Measurements from ENCODE around the gene ASB13. TPM values are rescaled to one million over a fixed set of nuclear protein-coding genes. Genes with fewer than 3 reads are reported as not detected.

The ASB13 gene
- total RNA-seq, 1 donor = 9.1 TPM

GRCh38 chr10:5633166-5633749, 33.1 kb downstream of the ASB13 start:
- TF ChIP-seq CTCF (IDR thresholded peaks at IDR 0.05; ENCODE audit: insufficient read depth, low read depth, low read length) = no peak
- peak; percentile 62 for DNase-seq (ENCODE audit: low read depth)
- H3K4me3 ChIP-seq (ENCODE audit: low read depth, low read length) = no peak overlapping the region

- no peak for TF ChIP-seq CTCF (IDR thresholded peaks at IDR 0.05; ENCODE audit: insufficient read depth, low read depth, low read length)
- H3K4me3 ChIP-seq (ENCODE audit: low read depth, low read length) = no peak overlapping the region
- peak; percentile 33 for DNase-seq (ENCODE audit: low read depth)
Measured at GRCh38 chr10:5632446-5632845, 33.9 kb downstream of the ASB13 start.

- DNase-seq (ENCODE audit: low read depth) = no peak
- H3K4me3 ChIP-seq (ENCODE audit: low read depth, low read length) = no peak overlapping the region
- no peak for TF ChIP-seq CTCF (IDR thresholded peaks at IDR 0.05; ENCODE audit: insufficient read depth, low read depth, low read length)
Measured at GRCh38 chr10:5631936-5632335, 34.5 kb downstream of the ASB13 start.

- DNase-seq (ENCODE audit: low read depth) = no peak
- TF ChIP-seq CTCF (IDR thresholded peaks at IDR 0.05; ENCODE audit: insufficient read depth, low read depth, low read length) = no peak
- no peak overlapping the region for H3K4me3 ChIP-seq (ENCODE audit: low read depth, low read length)
Measured at GRCh38 chr10:5630112-5630436, 36.3 kb downstream of the ASB13 start.

GRCh38 chr10:5629303-5630111, 36.9 kb downstream of the ASB13 start:
- DNase-seq (ENCODE audit: low read depth) = peak; percentile 90
- H3K4me3 ChIP-seq (ENCODE audit: low read depth, low read length) = no peak overlapping the region
- peak; percentile 94 for TF ChIP-seq CTCF (IDR thresholded peaks at IDR 0.05; ENCODE audit: insufficient read depth, low read depth, low read length)

- peak; percentile 85 for DNase-seq (ENCODE audit: low read depth)
- TF ChIP-seq CTCF (IDR thresholded peaks at IDR 0.05; ENCODE audit: insufficient read depth, low read depth, low read length) = peak; percentile 4
- H3K4me3 ChIP-seq (ENCODE audit: low read depth, low read length) = peak overlapping the region; percentile 51
Measured at GRCh38 chr10:5628451-5629302, 37.7 kb downstream of the ASB13 start.

All from fibroblast of villous mesenchyme (primary cell).